GM23338 (cell line): ENCODE results near the gene PDHX. TPM values are rescaled to one million over a fixed set of nuclear protein-coding genes. Genes with fewer than 3 reads are reported as not detected.

Experiments
- ATAC-seq: fragments of 200-7000 bp; cut with Tn5 transposase; 3 replicates; pipeline ENCODE4 v1.9.1; 2020
- DNase-seq: peaks from one replicate; pipeline ENCODE4 v3.0.0-alpha.2; 2015; ENCODE audit warnings: low spot score
- H2AFZ ChIP-seq: fragments of 200-600 bp; sonication (generic); 2 replicates; pipeline ENCODE4 v1.8.0; 2016; ENCODE audit warnings: antibody characterized with exemption, mild to moderate bottlenecking, moderate library complexity
- H3F3A ChIP-seq: fragments of 200-600 bp; sonication (generic); replicated peaks from 2 replicates; pipeline ENCODE4 v1.8.0; 2017; ENCODE audit warnings: antibody characterized with exemption, mixed run types, low read depth
- H3K27ac ChIP-seq: fragments of 200-600 bp; sonication (generic); 2 replicates; pipeline ENCODE4 v1.6.1; 2016; ENCODE audit warnings: low read depth
- H3K27me3 ChIP-seq: fragments of 200-600 bp; sonication (generic); 2 replicates; pipeline ENCODE4 v1.8.0; 2016; ENCODE audit warnings: mild to moderate bottlenecking, mixed run types, moderate library complexity; ENCODE audit not compliant: insufficient read depth
- H3K36me3 ChIP-seq: fragments of 200-600 bp; sonication (generic); 2 replicates; pipeline ENCODE4 v1.8.0; 2016; ENCODE audit warnings: mild to moderate bottlenecking; ENCODE audit not compliant: insufficient read depth
- H3K4me1 ChIP-seq: fragments of 200-600 bp; sonication (generic); 2 replicates; pipeline ENCODE4 v1.8.0; 2016; ENCODE audit warnings: mild to moderate bottlenecking, moderate library complexity; ENCODE audit not compliant: insufficient read depth
- H3K4me2 ChIP-seq: fragments of 200-600 bp; sonication (generic); 2 replicates; pipeline ENCODE4 v1.7.1; 2017; ENCODE audit warnings: mixed run types
- H3K4me3 ChIP-seq: fragments of 200-600 bp; sonication (generic); 2 replicates; pipeline ENCODE4 v1.6.1; 2016; ENCODE audit warnings: mixed run types
- H3K79me2 ChIP-seq: fragments of 200-600 bp; sonication (generic); replicated peaks from 2 replicates; pipeline ENCODE4 v1.8.0; 2017; ENCODE audit warnings: mild to moderate bottlenecking; ENCODE audit not compliant: insufficient read depth
- H3K9me2 ChIP-seq: fragments of 200-600 bp; sonication (generic); 2 replicates; pipeline ENCODE4 v1.8.0; 2017; ENCODE audit not compliant: insufficient read depth
- H4K20me1 ChIP-seq: fragments of 200-600 bp; sonication (generic); replicated peaks from 2 replicates; pipeline ENCODE4 v1.8.0; 2017; ENCODE audit warnings: mild to moderate bottlenecking; ENCODE audit not compliant: insufficient read depth
- H3K27ac Mint-ChIP-seq: 2 replicates; pipeline ENCODE4 v1.8.0; 2020; ENCODE audit warnings: inconsistent platforms, mild to moderate bottlenecking, moderate library complexity, mixed read lengths
- H3K27me3 Mint-ChIP-seq: 3 replicates; pipeline ENCODE4 v1.8.0; 2022; ENCODE audit warnings: low read depth, mild to moderate bottlenecking, moderate library complexity, mixed read lengths, inconsistent platforms; ENCODE audit not compliant: insufficient read depth, poor library complexity
- H3K36me3 Mint-ChIP-seq: 3 replicates; pipeline ENCODE4 v1.8.0; 2021; ENCODE audit warnings: low read depth, mild to moderate bottlenecking, inconsistent platforms, moderate library complexity, mixed read lengths
- H3K4me1 Mint-ChIP-seq: 3 replicates; pipeline ENCODE4 v1.8.0; 2020; ENCODE audit warnings: mild to moderate bottlenecking, inconsistent platforms, mixed read lengths
- H3K4me3 Mint-ChIP-seq: 3 replicates; pipeline ENCODE4 v1.8.0; 2021; ENCODE audit warnings: moderate library complexity, mild to moderate bottlenecking, inconsistent platforms, mixed read lengths
- H3K9me3 Mint-ChIP-seq: 3 replicates; pipeline ENCODE4 v1.8.0; 2020; ENCODE audit warnings: moderate library complexity, mild to moderate bottlenecking, inconsistent platforms, mixed read lengths
- CREB1 ChIP-seq: fragments of 250-450 bp; sonication (Bioruptor Pico); IDR thresholded peaks from 2 replicates; pipeline ENCODE4 v1.5.0; 2020; ENCODE audit warnings: low read depth, mild to moderate bottlenecking, moderate library complexity
- EZH2 ChIP-seq: fragments of 200-600 bp; sonication (generic); IDR thresholded peaks from one replicate; pipeline ENCODE4 v1.8.0; 2017; ENCODE audit warnings: antibody characterized with exemption, mild to moderate bottlenecking, low read depth; ENCODE audit not compliant: unreplicated experiment
- EZH2phosphoT487 ChIP-seq: fragments of 200-600 bp; sonication (generic); IDR thresholded peaks from one replicate; pipeline ENCODE4 v1.8.1; 2018; ENCODE audit warnings: antibody characterized with exemption; ENCODE audit not compliant: unreplicated experiment
- JUNB ChIP-seq: IDR thresholded peaks from one replicate; pipeline ENCODE4 v1.6.1; 2016; ENCODE audit warnings: antibody characterized with exemption; ENCODE audit not compliant: unreplicated experiment
- NANOG ChIP-seq: IDR thresholded peaks from 2 replicates; pipeline ENCODE4 v1.6.1; 2016; ENCODE audit warnings: antibody characterized with exemption, borderline replicate concordance
- ZNF114 ChIP-seq: fragments of 250-450 bp; sonication (Bioruptor Pico); IDR thresholded peaks from 2 replicates; pipeline ENCODE4 v1.5.0; 2020; ENCODE audit warnings: mild to moderate bottlenecking, moderate library complexity
- ZNF331 ChIP-seq: fragments of 250-450 bp; sonication (Bioruptor Pico); IDR thresholded peaks from 2 replicates; pipeline ENCODE4 v1.5.0; 2020; ENCODE audit warnings: low read depth, mild to moderate bottlenecking, moderate library complexity
- polyA plus RNA-seq: library from polyadenylated mRNA; unstranded; fragments of >200 nt; fragmentation: Nextera tagmentation; extraction: Ambion mirVana; gene quantifications from 2 replicates; pipeline ENCODE4 v1.2.1, GENCODE V29; 2016
- total RNA-seq: library from RNA; depleted of rRNA; stranded (reverse); fragments of >200 nt; shearing (Covaris generic); gene quantifications from 2 replicates; pipeline ENCODE4 v1.2.3, GENCODE V29; 2014
- TF ChIP-seq, protein P1 (sequence below): IDR thresholded peaks from one replicate; pipeline ENCODE4 v1.6.1; 2018; ENCODE audit warnings: antibody characterized with exemption; ENCODE audit not compliant: unreplicated experiment
- TF ChIP-seq, protein P2 (sequence below): IDR thresholded peaks from 2 replicates; pipeline ENCODE4 v1.6.1; 2016; ENCODE audit warnings: antibody characterized with exemption
- TF ChIP-seq, protein P3 (sequence below): fragments of 250-450 bp; sonication (Bioruptor Pico); IDR thresholded peaks from 2 replicates; pipeline ENCODE4 v1.5.0; 2020; ENCODE audit warnings: mild to moderate bottlenecking, moderate library complexity

The PDHX gene
- total and polyA plus RNA-seq, 2 experiments from 2014 or later: 36.9 to 40.2 TPM

DNA sequence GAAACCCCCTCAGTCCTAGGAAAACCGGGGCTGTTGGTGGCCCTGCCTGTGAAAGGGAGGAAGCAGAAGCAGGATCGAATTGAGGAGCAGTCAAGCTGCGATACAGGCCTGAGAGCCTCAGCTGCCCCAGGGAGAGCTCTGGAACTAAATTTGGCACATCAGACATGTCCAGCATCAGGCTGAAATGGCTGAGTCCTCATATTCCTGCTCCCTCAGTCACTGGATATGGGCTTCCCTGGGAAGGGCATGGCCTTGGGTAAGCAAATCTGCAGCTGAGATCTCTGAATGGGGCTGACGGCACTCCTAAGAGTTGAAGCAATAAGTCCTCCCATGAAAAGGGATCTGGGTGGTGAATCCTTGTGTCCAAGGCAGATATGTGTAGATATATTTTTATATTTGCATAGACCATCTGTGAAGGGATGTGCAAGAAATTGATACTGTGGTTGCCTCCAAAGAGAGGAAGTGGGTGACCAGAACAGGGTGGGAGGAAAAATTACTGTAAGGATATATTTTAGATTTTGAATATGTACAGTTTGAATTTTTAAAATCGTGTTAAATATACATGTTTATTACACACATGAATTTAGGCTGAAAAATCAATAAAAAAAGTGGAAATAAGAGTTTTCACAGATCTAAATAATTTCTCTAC, 45.7 kb upstream of the PDHX start (continued):
- TF ChIP-seq, protein P1, sequence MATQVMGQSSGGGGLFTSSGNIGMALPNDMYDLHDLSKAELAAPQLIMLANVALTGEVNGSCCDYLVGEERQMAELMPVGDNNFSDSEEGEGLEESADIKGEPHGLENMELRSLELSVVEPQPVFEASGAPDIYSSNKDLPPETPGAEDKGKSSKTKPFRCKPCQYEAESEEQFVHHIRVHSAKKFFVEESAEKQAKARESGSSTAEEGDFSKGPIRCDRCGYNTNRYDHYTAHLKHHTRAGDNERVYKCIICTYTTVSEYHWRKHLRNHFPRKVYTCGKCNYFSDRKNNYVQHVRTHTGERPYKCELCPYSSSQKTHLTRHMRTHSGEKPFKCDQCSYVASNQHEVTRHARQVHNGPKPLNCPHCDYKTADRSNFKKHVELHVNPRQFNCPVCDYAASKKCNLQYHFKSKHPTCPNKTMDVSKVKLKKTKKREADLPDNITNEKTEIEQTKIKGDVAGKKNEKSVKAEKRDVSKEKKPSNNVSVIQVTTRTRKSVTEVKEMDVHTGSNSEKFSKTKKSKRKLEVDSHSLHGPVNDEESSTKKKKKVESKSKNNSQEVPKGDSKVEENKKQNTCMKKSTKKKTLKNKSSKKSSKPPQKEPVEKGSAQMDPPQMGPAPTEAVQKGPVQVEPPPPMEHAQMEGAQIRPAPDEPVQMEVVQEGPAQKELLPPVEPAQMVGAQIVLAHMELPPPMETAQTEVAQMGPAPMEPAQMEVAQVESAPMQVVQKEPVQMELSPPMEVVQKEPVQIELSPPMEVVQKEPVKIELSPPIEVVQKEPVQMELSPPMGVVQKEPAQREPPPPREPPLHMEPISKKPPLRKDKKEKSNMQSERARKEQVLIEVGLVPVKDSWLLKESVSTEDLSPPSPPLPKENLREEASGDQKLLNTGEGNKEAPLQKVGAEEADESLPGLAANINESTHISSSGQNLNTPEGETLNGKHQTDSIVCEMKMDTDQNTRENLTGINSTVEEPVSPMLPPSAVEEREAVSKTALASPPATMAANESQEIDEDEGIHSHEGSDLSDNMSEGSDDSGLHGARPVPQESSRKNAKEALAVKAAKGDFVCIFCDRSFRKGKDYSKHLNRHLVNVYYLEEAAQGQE: no peak
- TF ChIP-seq CREB1 (CRISPR knock-in tag) (no peak), EZH2 (no peak), NANOG (no peak)

DNA sequence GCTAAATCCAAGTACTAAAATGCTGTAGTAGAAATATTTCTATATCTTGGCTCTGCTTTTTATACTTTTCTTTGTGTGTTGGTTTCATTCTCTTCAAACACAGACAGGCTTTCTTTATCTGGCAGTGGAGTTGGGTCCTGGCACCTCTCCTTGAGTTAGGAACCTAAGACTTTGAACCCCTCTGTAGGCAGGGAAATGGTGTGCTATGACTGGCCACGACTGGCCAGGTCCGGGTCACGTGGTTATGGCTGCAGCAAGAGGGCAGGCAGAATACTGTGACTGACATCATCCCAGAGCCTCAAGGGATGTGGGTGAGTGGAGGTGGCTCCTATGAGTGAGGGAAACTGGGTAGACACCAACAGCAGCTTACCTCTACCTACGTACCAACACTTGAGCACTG, 42.2 kb upstream of the PDHX start:
- 0 out of 2 replicates have a peak, but pooled peaks cover 3% of the 10 kb centered on the region for H3K36me3 ChIP-seq
- DNase-seq: no peak
- no peak overlapping the region for H3K4me3 Mint-ChIP-seq
- no peaks in the 10 kb centered on the region for H3K27me3 ChIP-seq
- H3K4me1 ChIP-seq: no peaks in the 10 kb centered on the region
- no peak overlapping the region for H3K4me3 ChIP-seq
- H3K9me2 ChIP-seq: no peaks in the 10 kb centered on the region
- no peaks in the 10 kb centered on the region for H3F3A ChIP-seq
- H3K4me1 Mint-ChIP-seq: no peaks in the 10 kb centered on the region
- H3K27ac Mint-ChIP-seq: no peak overlapping the region
- H3K9me3 Mint-ChIP-seq: no peaks in the 10 kb centered on the region; the same call in 2 of the 3 replicates
- no peaks in the 10 kb centered on the region for H4K20me1 ChIP-seq
- H2AFZ ChIP-seq: no peak overlapping the region
- peaks cover 2% of the 10 kb centered on the region for H3K27me3 Mint-ChIP-seq
- H3K79me2 ChIP-seq: no peaks in the 10 kb centered on the region
- no peak overlapping the region for H3K4me2 ChIP-seq
- no peak for ATAC-seq
- no peaks in the 10 kb centered on the region for H3K36me3 Mint-ChIP-seq
- no peak overlapping the region for H3K27ac ChIP-seq
- TF ChIP-seq, protein P1: no peak
- TF ChIP-seq, protein P2, sequence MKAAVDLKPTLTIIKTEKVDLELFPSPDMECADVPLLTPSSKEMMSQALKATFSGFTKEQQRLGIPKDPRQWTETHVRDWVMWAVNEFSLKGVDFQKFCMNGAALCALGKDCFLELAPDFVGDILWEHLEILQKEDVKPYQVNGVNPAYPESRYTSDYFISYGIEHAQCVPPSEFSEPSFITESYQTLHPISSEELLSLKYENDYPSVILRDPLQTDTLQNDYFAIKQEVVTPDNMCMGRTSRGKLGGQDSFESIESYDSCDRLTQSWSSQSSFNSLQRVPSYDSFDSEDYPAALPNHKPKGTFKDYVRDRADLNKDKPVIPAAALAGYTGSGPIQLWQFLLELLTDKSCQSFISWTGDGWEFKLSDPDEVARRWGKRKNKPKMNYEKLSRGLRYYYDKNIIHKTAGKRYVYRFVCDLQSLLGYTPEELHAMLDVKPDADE: no peak
- TF ChIP-seq JUNB (no peak), ZNF114 (CRISPR knock-in tag) (no peak), EZH2phosphoT487 (no peak), ZNF331 (CRISPR knock-in tag) (no peak), CREB1 (CRISPR knock-in tag) (no peak), EZH2 (no peak)
- TF ChIP-seq, protein P3, sequence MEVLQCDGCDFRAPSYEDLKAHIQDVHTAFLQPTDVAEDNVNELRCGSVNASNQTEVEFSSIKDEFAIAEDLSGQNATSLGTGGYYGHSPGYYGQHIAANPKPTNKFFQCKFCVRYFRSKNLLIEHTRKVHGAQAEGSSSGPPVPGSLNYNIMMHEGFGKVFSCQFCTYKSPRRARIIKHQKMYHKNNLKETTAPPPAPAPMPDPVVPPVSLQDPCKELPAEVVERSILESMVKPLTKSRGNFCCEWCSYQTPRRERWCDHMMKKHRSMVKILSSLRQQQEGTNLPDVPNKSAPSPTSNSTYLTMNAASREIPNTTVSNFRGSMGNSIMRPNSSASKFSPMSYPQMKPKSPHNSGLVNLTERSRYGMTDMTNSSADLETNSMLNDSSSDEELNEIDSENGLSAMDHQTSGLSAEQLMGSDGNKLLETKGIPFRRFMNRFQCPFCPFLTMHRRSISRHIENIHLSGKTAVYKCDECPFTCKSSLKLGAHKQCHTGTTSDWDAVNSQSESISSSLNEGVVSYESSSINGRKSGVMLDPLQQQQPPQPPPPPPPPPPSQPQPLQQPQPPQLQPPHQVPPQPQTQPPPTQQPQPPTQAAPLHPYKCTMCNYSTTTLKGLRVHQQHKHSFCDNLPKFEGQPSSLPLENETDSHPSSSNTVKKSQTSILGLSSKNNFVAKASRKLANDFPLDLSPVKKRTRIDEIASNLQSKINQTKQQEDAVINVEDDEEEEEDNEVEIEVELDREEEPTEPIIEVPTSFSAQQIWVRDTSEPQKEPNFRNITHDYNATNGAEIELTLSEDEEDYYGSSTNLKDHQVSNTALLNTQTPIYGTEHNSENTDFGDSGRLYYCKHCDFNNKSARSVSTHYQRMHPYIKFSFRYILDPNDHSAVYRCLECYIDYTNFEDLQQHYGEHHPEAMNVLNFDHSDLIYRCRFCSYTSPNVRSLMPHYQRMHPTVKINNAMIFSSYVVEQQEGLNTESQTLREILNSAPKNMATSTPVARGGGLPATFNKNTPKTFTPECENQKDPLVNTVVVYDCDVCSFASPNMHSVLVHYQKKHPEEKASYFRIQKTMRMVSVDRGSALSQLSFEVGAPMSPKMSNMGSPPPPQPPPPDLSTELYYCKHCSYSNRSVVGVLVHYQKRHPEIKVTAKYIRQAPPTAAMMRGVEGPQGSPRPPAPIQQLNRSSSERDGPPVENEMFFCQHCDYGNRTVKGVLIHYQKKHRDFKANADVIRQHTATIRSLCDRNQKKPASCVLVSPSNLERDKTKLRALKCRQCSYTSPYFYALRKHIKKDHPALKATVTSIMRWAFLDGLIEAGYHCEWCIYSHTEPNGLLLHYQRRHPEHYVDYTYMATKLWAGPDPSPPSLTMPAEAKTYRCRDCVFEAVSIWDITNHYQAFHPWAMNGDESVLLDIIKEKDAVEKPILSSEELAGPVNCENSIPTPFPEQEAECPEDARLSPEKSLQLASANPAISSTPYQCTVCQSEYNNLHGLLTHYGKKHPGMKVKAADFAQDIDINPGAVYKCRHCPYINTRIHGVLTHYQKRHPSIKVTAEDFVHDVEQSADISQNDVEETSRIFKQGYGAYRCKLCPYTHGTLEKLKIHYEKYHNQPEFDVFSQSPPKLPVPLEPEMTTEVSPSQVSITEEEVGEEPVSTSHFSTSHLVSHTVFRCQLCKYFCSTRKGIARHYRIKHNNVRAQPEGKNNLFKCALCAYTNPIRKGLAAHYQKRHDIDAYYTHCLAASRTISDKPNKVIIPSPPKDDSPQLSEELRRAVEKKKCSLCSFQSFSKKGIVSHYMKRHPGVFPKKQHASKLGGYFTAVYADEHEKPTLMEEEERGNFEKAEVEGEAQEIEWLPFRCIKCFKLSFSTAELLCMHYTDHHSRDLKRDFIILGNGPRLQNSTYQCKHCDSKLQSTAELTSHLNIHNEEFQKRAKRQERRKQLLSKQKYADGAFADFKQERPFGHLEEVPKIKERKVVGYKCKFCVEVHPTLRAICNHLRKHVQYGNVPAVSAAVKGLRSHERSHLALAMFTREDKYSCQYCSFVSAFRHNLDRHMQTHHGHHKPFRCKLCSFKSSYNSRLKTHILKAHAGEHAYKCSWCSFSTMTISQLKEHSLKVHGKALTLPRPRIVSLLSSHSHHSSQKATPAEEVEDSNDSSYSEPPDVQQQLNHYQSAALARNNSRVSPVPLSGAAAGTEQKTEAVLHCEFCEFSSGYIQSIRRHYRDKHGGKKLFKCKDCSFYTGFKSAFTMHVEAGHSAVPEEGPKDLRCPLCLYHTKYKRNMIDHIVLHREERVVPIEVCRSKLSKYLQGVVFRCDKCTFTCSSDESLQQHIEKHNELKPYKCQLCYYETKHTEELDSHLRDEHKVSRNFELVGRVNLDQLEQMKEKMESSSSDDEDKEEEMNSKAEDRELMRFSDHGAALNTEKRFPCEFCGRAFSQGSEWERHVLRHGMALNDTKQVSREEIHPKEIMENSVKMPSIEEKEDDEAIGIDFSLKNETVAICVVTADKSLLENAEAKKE (CRISPR knock-in tag): no peak
